Activated CD4-positive, alpha-beta T cell treated with anti-CD3 and anti-CD28 coated beads for 4 hours (primary cell): ENCODE results near the gene S100A1.
"Not testable (repeated sequence)": the region's sequence is repeated elsewhere in the genome, so short reads cannot be mapped to it uniquely, and the experiment has no call there.

ENCODE experiments used
- DNase-seq, 2 donors: peaks; one replicate each; pipeline ENCODE4 v3.0.0-alpha.2; 2020

S100A1 gene

GRCh38 chr1:153627715-153628626 lies at the start of gene S100A1:
Gene S100A1 (plus strand): TSS chr1:153628434. CDS start chr1:153630522, 2,088 bp downstream.
- no peak for DNase-seq

- DNase-seq: no peak
Observed at GRCh38 chr1:153578490-153578889, 49.7 kb upstream of the S100A1 start.

- no peak for DNase-seq
Observed at GRCh38 chr1:153578936-153579335, 49.3 kb upstream of the S100A1 start.

- DNase-seq: not testable (repeated sequence)
Observed at GRCh38 chr1:153582836-153583235, 45.4 kb upstream of the S100A1 start.

GRCh38 chr1:153583514-153583913 lies 44.7 kb upstream of the S100A1 start:
- DNase-seq: not testable (repeated sequence)

- no peak for DNase-seq
Observed at GRCh38 chr1:153583976-153584375, 44.3 kb upstream of the S100A1 start.

GRCh38 chr1:153585006-153585405 lies 43.2 kb upstream of the S100A1 start:
- no peak for DNase-seq

GRCh38 chr1:153586347-153586746 lies 41.9 kb upstream of the S100A1 start:
- no peak for DNase-seq

GRCh38 chr1:153587314-153587713 lies 40.9 kb upstream of the S100A1 start:
- DNase-seq: no peak

GRCh38 chr1:153588033-153588432 lies 40.2 kb upstream of the S100A1 start:
- DNase-seq: not testable (repeated sequence)

- no peak for DNase-seq
Observed at GRCh38 chr1:153588482-153588881, 39.8 kb upstream of the S100A1 start.

- DNase-seq: no peak
Observed at GRCh38 chr1:153592748-153593147, 35.5 kb upstream of the S100A1 start.

GRCh38 chr1:153597206-153597605 lies 31.0 kb upstream of the S100A1 start:
- DNase-seq: no peak

- DNase-seq: no peak
Observed at GRCh38 chr1:153598309-153599172, 29.7 kb upstream of the S100A1 start.

GRCh38 chr1:153599847-153600246 lies 28.4 kb upstream of the S100A1 start:
- DNase-seq: no peak

- no peak for DNase-seq
Observed at GRCh38 chr1:153602749-153603148, 25.5 kb upstream of the S100A1 start.

- DNase-seq: no peak
Observed at GRCh38 chr1:153606194-153606593, 22.0 kb upstream of the S100A1 start.

GRCh38 chr1:153607381-153607780 lies 20.9 kb upstream of the S100A1 start:
- no peak for DNase-seq

- DNase-seq: no peak
Observed at GRCh38 chr1:153608089-153608682, 20.0 kb upstream of the S100A1 start.

- no peak for DNase-seq
Observed at GRCh38 chr1:153608742-153609584, 19.3 kb upstream of the S100A1 start.

- no peak for DNase-seq
Observed at GRCh38 chr1:153609585-153609907, 18.7 kb upstream of the S100A1 start.

GRCh38 chr1:153610334-153610733 lies 17.9 kb upstream of the S100A1 start:
- DNase-seq: no peak
